ENCODE results near the gene PLD6.

PLD6 gene

DNA sequence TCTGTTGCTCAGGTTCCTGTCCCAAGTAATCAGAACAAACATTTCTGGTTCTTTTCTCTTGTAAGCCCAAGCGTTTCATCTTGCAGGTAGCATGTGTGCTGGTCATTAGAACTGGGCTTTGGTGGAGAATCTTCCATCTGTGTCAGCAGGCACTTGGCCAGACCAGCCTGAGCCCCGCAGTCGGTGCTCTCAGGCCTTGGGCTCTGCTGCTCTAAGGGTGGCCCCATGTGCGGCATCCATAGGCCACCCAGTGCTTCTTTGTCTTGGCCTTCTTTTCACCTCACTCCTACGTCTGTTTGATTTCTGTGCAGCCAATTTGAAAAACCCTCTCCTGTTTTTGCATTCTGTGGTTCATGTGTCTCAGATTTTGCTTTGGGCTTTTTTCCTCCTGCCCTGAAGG lies 51.6 kb downstream of the PLD6 start:
- no peaks in the 10 kb centered on the region for H3K9me3 ChIP-seq (ENCODE audit: insufficient read depth, low read length)
- H3K36me3 ChIP-seq (ENCODE audit: insufficient read depth, insufficient read length, low read length), result peaks cover 82% of the 10 kb centered on the region
- H3K27me3 ChIP-seq (ENCODE audit: insufficient read depth, insufficient read length), result no peaks in the 10 kb centered on the region
- H3K4me3 ChIP-seq (ENCODE audit: insufficient read length, low read depth), result no peak overlapping the region
- no peak for DNase-seq (ENCODE audit: low read depth, low spot score)
- H3K4me1 ChIP-seq (ENCODE audit: insufficient read depth, insufficient read length), result no peaks in the 10 kb centered on the region
- H3K9ac ChIP-seq (ENCODE audit: insufficient read length, low read depth), result no peak overlapping the region
- TF ChIP-seq ZNF274 (IDR thresholded peaks at IDR 0.05; ENCODE audit: low read depth, low read length) (no peak), SUZ12 (IDR thresholded peaks at IDR 0.05; ENCODE audit: extremely low read depth, insufficient read depth, insufficient read length) (no peak), YY1 (IDR thresholded peaks at IDR 0.05; ENCODE audit: insufficient read depth, insufficient read length) (no peak)

DNA sequence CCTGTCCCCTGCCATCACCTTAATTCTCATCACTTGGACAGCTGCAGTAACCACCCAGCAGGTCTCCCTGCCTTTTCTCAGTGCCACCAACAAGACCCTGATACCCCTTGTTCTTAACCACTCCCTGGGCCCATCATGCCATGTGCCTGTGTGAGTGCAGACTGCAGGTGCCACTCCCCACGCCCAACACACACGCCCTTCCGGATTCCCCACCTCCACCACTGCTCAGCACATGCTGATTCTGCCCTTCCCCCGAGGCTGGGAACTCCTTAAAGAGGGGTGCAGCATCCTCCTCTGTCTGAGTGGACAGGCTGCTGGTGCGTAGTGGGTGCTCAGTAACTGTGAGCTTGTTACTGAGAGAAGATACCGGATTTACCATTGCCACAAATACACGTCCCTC lies 52.4 kb downstream of the PLD6 start:
- H3K27me3 ChIP-seq (ENCODE audit: insufficient read depth, insufficient read length), result no peaks in the 10 kb centered on the region
- H3K9ac ChIP-seq (ENCODE audit: insufficient read length, low read depth), result no peak overlapping the region
- H3K36me3 ChIP-seq (ENCODE audit: insufficient read depth, insufficient read length, low read length), result peaks cover 77% of the 10 kb centered on the region
- no peak for DNase-seq (ENCODE audit: low read depth, low spot score)
- no peaks in the 10 kb centered on the region for H3K9me3 ChIP-seq (ENCODE audit: insufficient read depth, low read length)
- no peak overlapping the region for H3K4me3 ChIP-seq (ENCODE audit: insufficient read length, low read depth)
- H3K4me1 ChIP-seq (ENCODE audit: insufficient read depth, insufficient read length), result no peaks in the 10 kb centered on the region
- no peak for TF ChIP-seq SUZ12 (IDR thresholded peaks at IDR 0.05; ENCODE audit: extremely low read depth, insufficient read depth, insufficient read length)

DNA sequence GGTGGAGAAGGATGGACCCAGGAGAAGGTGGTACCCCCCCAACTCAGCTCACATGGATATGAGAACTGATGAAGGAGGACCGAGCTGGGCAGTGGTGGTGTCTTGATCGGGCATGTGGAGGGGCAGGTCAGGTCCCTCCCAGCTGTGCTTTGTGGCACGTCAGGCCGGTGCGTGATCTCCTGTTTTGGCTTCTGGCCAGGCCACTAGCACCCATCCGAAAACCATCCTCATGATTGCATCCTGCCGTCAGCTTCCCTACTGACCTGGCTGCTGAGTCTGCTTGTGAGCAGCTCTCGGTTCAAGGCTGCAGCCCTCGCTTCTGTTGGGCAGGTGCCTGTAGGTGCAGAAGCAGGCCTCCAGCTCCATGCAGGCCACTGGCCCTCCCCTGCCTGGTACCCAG lies 53.1 kb downstream of the PLD6 start:
- no peaks in the 10 kb centered on the region for H3K4me1 ChIP-seq (ENCODE audit: insufficient read depth, insufficient read length)
- peaks cover 77% of the 10 kb centered on the region for H3K36me3 ChIP-seq (ENCODE audit: insufficient read depth, insufficient read length, low read length)
- no peaks in the 10 kb centered on the region for H3K27me3 ChIP-seq (ENCODE audit: insufficient read depth, insufficient read length)
- no peak for DNase-seq (ENCODE audit: low read depth, low spot score)
- H3K9ac ChIP-seq (ENCODE audit: insufficient read length, low read depth), result no peak overlapping the region
- H3K9me3 ChIP-seq (ENCODE audit: insufficient read depth, low read length), result no peaks in the 10 kb centered on the region
- no peak overlapping the region for H3K4me3 ChIP-seq (ENCODE audit: insufficient read length, low read depth)
- TF ChIP-seq YY1 (IDR thresholded peaks at IDR 0.05; ENCODE audit: insufficient read depth, insufficient read length) (no peak), ZNF274 (IDR thresholded peaks at IDR 0.05; ENCODE audit: low read depth, low read length) (no peak), SUZ12 (IDR thresholded peaks at IDR 0.05; ENCODE audit: extremely low read depth, insufficient read depth, insufficient read length) (no peak)

DNA sequence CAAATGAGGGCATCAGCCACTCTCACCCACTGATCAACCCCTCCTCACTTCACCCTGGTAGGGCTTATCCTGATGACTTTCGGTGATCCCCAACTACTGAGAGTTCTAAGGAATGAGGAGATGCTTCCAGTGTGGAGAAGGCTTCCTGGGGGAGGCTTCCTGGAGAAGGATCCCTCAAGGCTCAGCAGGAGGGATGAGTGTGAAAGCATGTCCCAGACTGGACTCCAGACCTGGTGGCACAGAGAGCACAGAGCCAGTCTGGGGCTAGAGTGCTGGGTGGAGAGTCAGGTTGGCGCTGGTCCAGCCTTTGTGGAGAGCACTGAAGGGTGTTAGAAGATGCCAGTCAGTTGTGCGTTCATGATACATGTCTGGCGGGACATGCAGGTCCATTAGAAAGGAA lies 53.7 kb downstream of the PLD6 start:
- Histone ChIP-seq H3K4me3 (ENCODE audit: insufficient read length, low read depth) (no peak overlapping the region), H3K9ac (ENCODE audit: insufficient read length, low read depth) (no peak overlapping the region), H3K36me3 (ENCODE audit: insufficient read depth, insufficient read length, low read length) (peaks cover 80% of the 10 kb centered on the region), H3K27me3 (ENCODE audit: insufficient read depth, insufficient read length) (no peaks in the 10 kb centered on the region), H3K9me3 (ENCODE audit: insufficient read depth, low read length) (no peaks in the 10 kb centered on the region), H3K4me1 (ENCODE audit: insufficient read depth, insufficient read length) (no peaks in the 10 kb centered on the region)
- no peak for TF ChIP-seq SUZ12 (IDR thresholded peaks at IDR 0.05; ENCODE audit: extremely low read depth, insufficient read depth, insufficient read length)
- TF ChIP-seq ZNF274 (IDR thresholded peaks at IDR 0.05; ENCODE audit: low read depth, low read length), result no peak
- no peak for TF ChIP-seq YY1 (IDR thresholded peaks at IDR 0.05; ENCODE audit: insufficient read depth, insufficient read length)
- no peak for DNase-seq (ENCODE audit: low read depth, low spot score)

DNA sequence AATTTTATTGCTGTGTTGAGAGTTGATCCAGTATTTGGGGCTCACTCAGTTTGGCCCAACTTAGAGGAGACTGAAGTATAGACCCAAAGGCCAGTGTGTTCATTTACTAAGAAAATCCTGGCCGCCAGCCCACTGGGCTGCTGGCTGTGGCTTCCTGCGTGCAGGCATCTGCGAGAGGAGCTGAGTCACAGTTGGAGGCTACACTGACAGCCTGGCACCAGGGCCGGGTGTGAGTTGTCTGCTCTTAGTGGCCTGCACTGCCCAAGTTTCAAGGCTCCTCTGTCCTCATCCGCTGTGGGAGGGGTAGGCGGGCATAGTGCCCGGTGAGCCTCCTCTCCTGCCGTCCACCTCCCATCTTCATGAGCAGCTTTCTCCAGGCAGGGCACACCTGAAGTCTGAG lies 54.2 kb downstream of the PLD6 start:
- H3K36me3 ChIP-seq (ENCODE audit: insufficient read depth, insufficient read length, low read length), result peaks cover 80% of the 10 kb centered on the region
- H3K9me3 ChIP-seq (ENCODE audit: insufficient read depth, low read length), result no peaks in the 10 kb centered on the region
- H3K27me3 ChIP-seq (ENCODE audit: insufficient read depth, insufficient read length), result no peaks in the 10 kb centered on the region
- no peak for TF ChIP-seq SUZ12 (IDR thresholded peaks at IDR 0.05; ENCODE audit: extremely low read depth, insufficient read depth, insufficient read length)
- TF ChIP-seq YY1 (IDR thresholded peaks at IDR 0.05; ENCODE audit: insufficient read depth, insufficient read length), result no peak
- no peak for TF ChIP-seq ZNF274 (IDR thresholded peaks at IDR 0.05; ENCODE audit: low read depth, low read length)
- H3K4me3 ChIP-seq (ENCODE audit: insufficient read length, low read depth), result no peak overlapping the region
- H3K4me1 ChIP-seq (ENCODE audit: insufficient read depth, insufficient read length), result no peaks in the 10 kb centered on the region
- no peak overlapping the region for H3K9ac ChIP-seq (ENCODE audit: insufficient read length, low read depth)
- DNase-seq (ENCODE audit: low read depth, low spot score), result no peak

DNA sequence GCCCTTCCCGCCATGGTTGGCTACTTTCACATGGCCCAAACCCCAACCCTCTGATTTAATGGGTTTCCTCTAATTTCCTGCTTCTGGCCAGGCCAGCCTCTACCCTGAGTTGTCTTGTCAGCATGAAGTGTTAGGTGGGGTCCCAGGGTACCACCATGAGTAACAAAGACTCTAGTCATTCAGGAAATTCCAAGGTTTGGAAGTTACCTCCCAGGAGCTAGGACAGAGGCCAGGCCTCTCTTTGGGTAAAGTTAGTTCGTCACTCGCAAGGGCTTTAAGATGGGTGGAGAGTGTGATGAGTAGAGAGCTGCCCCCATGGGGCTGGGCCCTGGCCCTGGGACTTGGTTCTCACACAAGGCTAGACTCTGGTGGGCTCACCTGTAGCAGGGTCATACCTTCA lies 54.6 kb downstream of the PLD6 start:
- no peaks in the 10 kb centered on the region for H3K4me1 ChIP-seq (ENCODE audit: insufficient read depth, insufficient read length)
- peaks cover 80% of the 10 kb centered on the region for H3K36me3 ChIP-seq (ENCODE audit: insufficient read depth, insufficient read length, low read length)
- H3K4me3 ChIP-seq (ENCODE audit: insufficient read length, low read depth), result no peak overlapping the region
- H3K9me3 ChIP-seq (ENCODE audit: insufficient read depth, low read length), result no peaks in the 10 kb centered on the region
- TF ChIP-seq SUZ12 (IDR thresholded peaks at IDR 0.05; ENCODE audit: extremely low read depth, insufficient read depth, insufficient read length) (no peak), YY1 (IDR thresholded peaks at IDR 0.05; ENCODE audit: insufficient read depth, insufficient read length) (no peak), ZNF274 (IDR thresholded peaks at IDR 0.05; ENCODE audit: low read depth, low read length) (no peak)
- no peak for DNase-seq (ENCODE audit: low read depth, low spot score)
- no peak overlapping the region for H3K9ac ChIP-seq (ENCODE audit: insufficient read length, low read depth)
- H3K27me3 ChIP-seq (ENCODE audit: insufficient read depth, insufficient read length), result no peaks in the 10 kb centered on the region

DNA sequence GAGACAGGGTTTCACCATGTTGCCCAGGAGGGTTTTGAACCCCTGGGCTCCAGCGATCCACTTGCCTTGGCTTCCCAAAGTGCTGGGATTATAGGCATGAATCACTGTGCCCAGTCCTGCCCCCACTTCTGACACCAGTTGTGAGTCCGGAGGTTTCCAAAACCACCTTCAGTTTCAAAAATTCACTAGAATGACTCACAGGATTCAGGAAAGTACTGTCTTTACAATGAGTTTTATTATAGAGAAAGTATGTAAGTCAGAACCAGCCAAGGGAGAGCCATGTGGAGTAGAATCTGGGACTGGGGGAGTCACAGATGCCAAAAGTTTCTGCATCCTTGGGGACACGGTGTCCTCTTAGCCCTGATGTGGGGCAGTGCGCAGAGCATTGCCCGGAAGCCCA lies 55.1 kb downstream of the PLD6 start:
- H3K36me3 ChIP-seq (ENCODE audit: insufficient read depth, insufficient read length, low read length), result peaks cover 80% of the 10 kb centered on the region
- no peaks in the 10 kb centered on the region for H3K4me1 ChIP-seq (ENCODE audit: insufficient read depth, insufficient read length)
- TF ChIP-seq YY1 (IDR thresholded peaks at IDR 0.05; ENCODE audit: insufficient read depth, insufficient read length) (no peak), SUZ12 (IDR thresholded peaks at IDR 0.05; ENCODE audit: extremely low read depth, insufficient read depth, insufficient read length) (no peak), ZNF274 (IDR thresholded peaks at IDR 0.05; ENCODE audit: low read depth, low read length) (no peak)
- H3K9me3 ChIP-seq (ENCODE audit: insufficient read depth, low read length), result no peaks in the 10 kb centered on the region
- H3K27me3 ChIP-seq (ENCODE audit: insufficient read depth, insufficient read length), result no peaks in the 10 kb centered on the region
- H3K4me3 ChIP-seq (ENCODE audit: insufficient read length, low read depth), result no peak overlapping the region
- no peak for DNase-seq (ENCODE audit: low read depth, low spot score)
- no peak overlapping the region for H3K9ac ChIP-seq (ENCODE audit: insufficient read length, low read depth)

All from NT2/D1 (cell line).